GM21723 (cell line): ENCODE measurements around the gene GAB2.
"Not testable (repeated sequence)": the region's sequence is repeated elsewhere in the genome, so short reads cannot be mapped to it uniquely, and the experiment has no call there.

Experiments used
- ATAC-seq: cut with Tn5 transposase; IDR thresholded peaks from one replicate; pipeline ENCODE4 v1.9.1; 2021; ENCODE audit warnings: mild to moderate bottlenecking, moderate library complexity; ENCODE audit not compliant: unreplicated experiment

The GAB2 gene

GRCh38 chr11:78371221-78371891 is 46.3 kb downstream of the GAB2 start:
- ATAC-seq, result no peak

- no peak for ATAC-seq
These were observed 47.0 kb downstream of the GAB2 start for GRCh38 chr11:78370406-78371172.

GRCh38 chr11:78365381-78365792 is 52.2 kb downstream of the GAB2 start:
- ATAC-seq, result no peak

- ATAC-seq, result no peak
These were observed 53.4 kb downstream of the GAB2 start for GRCh38 chr11:78364128-78364751.

GRCh38 chr11:78363024-78363619 is 54.5 kb downstream of the GAB2 start:
- ATAC-seq, result no peak

- no peak for ATAC-seq
These were observed 56.4 kb downstream of the GAB2 start for GRCh38 chr11:78361228-78361627.

- no peak for ATAC-seq
These were observed 57.7 kb downstream of the GAB2 start for GRCh38 chr11:78359921-78360320.

- not testable (repeated sequence) for ATAC-seq
These were observed 59.7 kb downstream of the GAB2 start for GRCh38 chr11:78357924-78358323.

GRCh38 chr11:78357425-78357824 is 60.2 kb downstream of the GAB2 start:
- ATAC-seq, result not testable (repeated sequence)

GRCh38 chr11:78355742-78356141 is 61.9 kb downstream of the GAB2 start:
- ATAC-seq, result not testable (repeated sequence)

GRCh38 chr11:78355309-78355705 is 62.3 kb downstream of the GAB2 start:
- no peak for ATAC-seq

GRCh38 chr11:78354408-78355308 is 63.0 kb downstream of the GAB2 start:
- ATAC-seq, result no peak

GRCh38 chr11:78351979-78352841 is 65.4 kb downstream of the GAB2 start:
- ATAC-seq, result no peak

GRCh38 chr11:78351193-78351592 is 66.4 kb downstream of the GAB2 start:
- no peak for ATAC-seq

- ATAC-seq, result no peak
These were observed 66.9 kb downstream of the GAB2 start for GRCh38 chr11:78350646-78351165.

GRCh38 chr11:78350091-78350645 is 67.5 kb downstream of the GAB2 start:
- no peak for ATAC-seq

- ATAC-seq, result no peak
These were observed 68.0 kb downstream of the GAB2 start for GRCh38 chr11:78349624-78350023.

- ATAC-seq, result no peak
These were observed 68.5 kb downstream of the GAB2 start for GRCh38 chr11:78349114-78349513.

GRCh38 chr11:78347956-78348355 is 69.7 kb downstream of the GAB2 start:
- no peak for ATAC-seq
